Uterus (tissue), 4 donors: ENCODE measurements around the gene MAP1LC3B2. TPM values are rescaled to one million over a fixed set of nuclear protein-coding genes. Genes with fewer than 3 reads are reported as not detected.

Experiments used
- DNase-seq, 2 donors: peaks; one replicate each; pipeline ENCODE4 v3.0.0-alpha.2; 2019 to 2020
- H3K27ac ChIP-seq, 2 donors: fragments of 200-600 bp; sonication (generic); 1 replicate in 1 of 2; 2 replicates in 1 of 2; pipeline ENCODE4 v1.5.1; 2016 to 2018
- H3K27me3 ChIP-seq, 2 donors: fragments of 200-600 bp; sonication (generic); one replicate each; pipeline ENCODE4 v1.5.1; 2018 to 2019; ENCODE audit warnings: control low read depth in 1 of 2
- H3K36me3 ChIP-seq, 2 donors: fragments of 200-600 bp; sonication (generic); one replicate each; pipeline ENCODE4 v1.5.1; 2019; ENCODE audit warnings: control low read depth in 1 of 2
- H3K4me1 ChIP-seq, 2 donors: fragments of 200-600 bp; sonication (generic); one replicate each; pipeline ENCODE4 v1.5.1; 2018 to 2019; ENCODE audit warnings: control low read depth in 1 of 2
- H3K4me3 ChIP-seq, 2 donors: fragments of 200-600 bp; sonication (generic); 1 replicate in 1 of 2; 2 replicates in 1 of 2; pipeline ENCODE4 v1.5.1; 2018 to 2019; ENCODE audit warnings: mild to moderate bottlenecking in 1 of 2
- H3K9me3 ChIP-seq, 2 donors: fragments of 200-600 bp; sonication (generic); one replicate each; pipeline ENCODE4 v1.5.1; 2019; ENCODE audit warnings: control low read depth in 1 of 2
- CTCF ChIP-seq, 4 experiments: fragments of 200-600 bp in 2 of 4; fragments of 450-650 bp in 2 of 4; sonication (generic) in 2 of 4; IDR thresholded peaks; one replicate each; pipeline ENCODE4 v1.5.1; 2016 to 2019; ENCODE audit warnings: antibody characterized with exemption in 4 of 4, mild to moderate bottlenecking in 2 of 4, moderate library complexity in 1 of 4
- POLR2A ChIP-seq, 2 donors: fragments of 450-650 bp; IDR thresholded peaks; one replicate each; pipeline ENCODE4 v1.6.1; 2016; ENCODE audit warnings: antibody characterized with exemption in 2 of 2, mild to moderate bottlenecking in 1 of 2, moderate library complexity in 1 of 2
- intact Hi-C: fragments of 100-400 bp; cut with DNase I; formaldehyde crosslinking; loops from one replicate; pipeline ENCODE4 v1.15.1; 2023; ENCODE audit warnings: low total_unique reads
- total RNA-seq, 4 donors: library from RNA; depleted of rRNA in 3 of 4; stranded (reverse); fragments of >200 nt in 3 of 4; gene quantifications; one replicate each; pipeline versions ENCODE4 v1.1.0 to v1.2.4, GENCODE V29; 2014 to 2023
- donor health status: DM: yes; HTN: yes; CAD: no.

The MAP1LC3B2 gene
- 1 to 10 TPM in 2 of 4 donors, not detected in 2; 1.8 to 3.6 TPM for total RNA-seq

DNA sequence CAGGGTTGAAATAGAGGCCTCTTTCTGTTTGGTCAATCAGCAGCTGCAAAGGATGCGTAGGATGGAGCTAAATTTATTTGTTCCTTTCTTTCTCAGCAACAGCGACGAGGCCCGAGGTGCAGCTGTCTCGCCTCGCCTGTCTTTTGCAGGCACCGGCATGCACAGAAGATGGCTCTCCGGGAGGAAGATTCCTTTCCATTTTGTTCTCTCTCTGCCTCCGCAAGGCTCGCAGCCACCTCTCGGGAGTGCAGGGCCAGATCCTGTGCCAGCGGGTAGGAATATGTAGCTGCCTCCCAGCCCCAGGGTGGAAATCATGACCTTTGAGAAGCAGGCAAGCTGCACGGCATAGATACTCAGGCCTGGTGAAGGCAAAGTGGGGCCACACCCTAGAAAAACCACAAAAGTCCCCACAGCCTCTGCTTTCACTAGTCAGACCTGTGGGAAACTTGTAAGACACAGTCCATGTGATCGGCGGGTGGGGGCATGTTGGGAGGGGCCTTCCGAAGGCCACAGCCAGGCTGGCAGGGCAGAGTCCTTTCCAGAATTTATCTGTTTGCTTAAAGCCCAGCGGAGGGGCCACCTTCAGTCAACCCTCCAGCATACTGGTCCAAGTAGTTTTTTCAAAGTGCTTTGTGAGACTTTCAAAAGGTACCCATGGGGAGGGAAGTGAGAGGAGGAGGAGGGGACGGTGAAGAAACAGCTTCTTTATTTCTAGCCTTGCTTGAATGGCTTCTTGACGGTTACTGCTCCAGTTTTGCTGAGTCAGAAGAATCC lies at the start of gene MAP1LC3B2:
Gene MAP1LC3B2, plus strand, starts transcription at position 220 of the 774 bp plus-strand sequence. CDS start 16,562 bp downstream, outside the sequence.
- H3K9me3 ChIP-seq: peaks cover 0 to 2% of the 10 kb centered on the region in 2 donors
- intact Hi-C loops: no loop called here
- no peak within 1 kb of the TSS for H3K4me3 ChIP-seq
- H3K27me3 ChIP-seq: no peaks in the 10 kb centered on the region
- TF ChIP-seq CTCF (IDR thresholded peaks at IDR 0.05): no peak
- no peak for TF ChIP-seq POLR2A (IDR thresholded peaks at IDR 0.05)
- H3K36me3 ChIP-seq: no peaks in the 10 kb centered on the region
- DNase-seq: no peak
- peak within 1 kb of the TSS; percentile 30 to 55 for H3K27ac ChIP-seq
- no peaks in the 10 kb centered on the region for H3K4me1 ChIP-seq

GRCh38 chr12:116513944-116514343 lies 45.2 kb upstream of the MAP1LC3B2 start:
- no peaks in the 10 kb centered on the region for H3K4me1 ChIP-seq
- no peak for TF ChIP-seq CTCF (IDR thresholded peaks at IDR 0.05)
- no peak for TF ChIP-seq POLR2A (IDR thresholded peaks at IDR 0.05)
- H3K9me3 ChIP-seq: no peaks in the 10 kb centered on the region
- H3K4me3 ChIP-seq: no peak overlapping the region
- H3K27ac ChIP-seq: no peak overlapping the region
- intact Hi-C loops: no loop called here
- no peaks in the 10 kb centered on the region for H3K27me3 ChIP-seq
- no peak for DNase-seq
- no peaks in the 10 kb centered on the region for H3K36me3 ChIP-seq

GRCh38 chr12:116515684-116516083 lies 43.5 kb upstream of the MAP1LC3B2 start:
- H3K9me3 ChIP-seq: no peaks in the 10 kb centered on the region
- intact Hi-C loops: no loop called here
- no peak for DNase-seq
- H3K36me3 ChIP-seq: no peaks in the 10 kb centered on the region
- H3K4me1 ChIP-seq: no peaks in the 10 kb centered on the region
- no peaks in the 10 kb centered on the region for H3K27me3 ChIP-seq
- no peak overlapping the region for H3K27ac ChIP-seq
- TF ChIP-seq CTCF (IDR thresholded peaks at IDR 0.05) (no peak), POLR2A (IDR thresholded peaks at IDR 0.05) (no peak)
- no peak overlapping the region for H3K4me3 ChIP-seq

DNA sequence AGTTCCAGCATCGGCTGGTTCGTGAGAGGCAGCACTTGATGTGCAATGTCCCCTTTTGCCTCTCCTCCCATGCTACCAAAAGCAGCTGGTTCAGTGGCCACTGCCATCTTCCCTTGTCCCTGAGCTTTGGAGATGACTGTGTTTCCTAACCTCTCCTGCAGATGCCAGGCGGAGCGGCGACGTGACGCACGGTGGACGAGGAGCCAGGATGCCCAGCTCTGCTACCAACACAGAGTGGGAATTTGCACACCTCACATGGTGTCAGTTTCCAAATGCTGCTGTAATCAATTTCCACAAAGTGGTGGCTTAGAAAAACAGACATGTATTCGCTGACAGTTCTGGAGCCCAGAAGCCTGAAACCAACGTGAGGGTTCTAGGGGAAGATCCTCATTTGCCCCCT lies 42.5 kb upstream of the MAP1LC3B2 start:
- Histone ChIP-seq H3K4me1 (no peaks in the 10 kb centered on the region), H3K27ac (no peak overlapping the region), H3K4me3 (no peak overlapping the region), H3K27me3 (no peaks in the 10 kb centered on the region), H3K36me3 (no peaks in the 10 kb centered on the region), H3K9me3 (no peaks in the 10 kb centered on the region)
- TF ChIP-seq POLR2A (IDR thresholded peaks at IDR 0.05) (no peak), CTCF (IDR thresholded peaks at IDR 0.05) (no peak)
- intact Hi-C loops: no loop called here
- DNase-seq: no peak

DNA sequence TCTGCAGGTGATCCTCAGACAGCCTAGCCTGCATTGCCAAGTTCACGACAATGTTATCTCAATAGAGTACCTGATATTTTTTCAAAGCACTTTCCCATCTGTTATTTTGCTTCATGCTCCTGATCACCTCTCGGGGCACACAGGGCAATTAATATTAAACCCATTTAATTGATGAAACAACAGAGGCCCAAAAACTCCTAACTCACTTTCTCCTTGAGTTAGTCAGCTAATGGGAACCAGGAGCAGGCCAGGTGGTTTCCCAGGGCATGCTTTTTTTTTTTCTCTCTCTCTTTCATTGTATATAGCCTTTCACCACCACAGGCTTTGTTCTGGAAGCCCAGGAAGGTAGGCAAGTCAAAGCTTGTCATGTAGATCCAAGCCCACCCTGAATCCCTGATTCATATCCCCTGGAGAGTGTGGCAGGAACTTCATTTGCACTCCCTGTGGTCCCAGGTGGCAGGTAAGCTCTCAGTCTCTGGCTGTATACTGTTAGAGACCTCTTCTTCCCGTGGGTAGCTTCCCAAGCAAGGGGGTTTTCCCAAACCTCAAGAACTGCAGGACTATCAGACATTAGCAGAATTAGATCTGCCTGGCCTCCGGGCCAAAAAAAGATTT lies 41.6 kb upstream of the MAP1LC3B2 start:
- intact Hi-C loops: no loop called here
- Histone ChIP-seq H3K4me3 (no peak overlapping the region), H3K27ac (no peak overlapping the region), H3K4me1 (no peaks in the 10 kb centered on the region), H3K27me3 (no peaks in the 10 kb centered on the region), H3K9me3 (no peaks in the 10 kb centered on the region), H3K36me3 (no peaks in the 10 kb centered on the region)
- TF ChIP-seq POLR2A (IDR thresholded peaks at IDR 0.05) (no peak), CTCF (IDR thresholded peaks at IDR 0.05) (no peak)
- no peak for DNase-seq
